ENCODE results near the gene ACOX3. TPM values are rescaled to one million over a fixed set of nuclear protein-coding genes. Genes with fewer than 3 reads are reported as not detected.

ACOX3 gene
- total RNA-seq, 1 experiment from 2014 or later = 21.0 TPM

GRCh38 chr4:8402640-8403039 lies 37.9 kb downstream of the ACOX3 start:
- no peaks in the 10 kb centered on the region for H3K36me3 ChIP-seq (ENCODE audit: low read depth)
- intact Hi-C loops (cut with micrococcal nuclease; ENCODE audit: unreplicated experiment) = loop anchor here (1.0 to 10.0 kb wide), 4 partner anchors 135 to 378 kb away; no protein-coding TSS in a partner anchor
- CTCF ChIA-PET = interaction anchor here (0.8 to 2.3 kb wide), 4 partner anchors 135 to 227 kb away, joined by 4 to 8 read pairs (median 6); no protein-coding TSS in a partner anchor

DNA sequence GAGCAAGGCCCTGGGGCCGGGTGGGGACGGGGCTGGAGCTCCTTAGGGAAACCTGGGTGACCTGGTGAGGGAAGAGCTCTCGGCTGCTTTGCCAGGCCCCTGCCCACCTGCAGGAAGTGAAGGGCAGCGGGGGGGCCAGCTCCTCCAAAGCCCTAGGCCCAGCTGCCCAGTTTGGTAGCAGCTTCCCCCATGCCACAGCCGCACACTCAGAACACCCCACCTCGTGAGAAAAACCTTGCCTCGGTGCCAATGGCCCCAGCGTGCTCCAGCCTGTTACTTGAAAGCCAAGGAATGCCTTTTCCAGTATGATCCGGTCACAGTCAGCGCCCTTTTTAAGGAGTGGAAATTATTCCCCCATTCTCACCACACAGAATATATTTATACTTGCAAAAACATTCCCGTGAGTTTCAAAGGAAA lies 38.3 kb downstream of the ACOX3 start:
- no peak overlapping the region for H2AFZ ChIP-seq
- H3K36me3 ChIP-seq (ENCODE audit: low read depth) = no peaks in the 10 kb centered on the region
- TF ChIP-seq EZH2 (IDR thresholded peaks at IDR 0.05; ENCODE audit: low read depth) = no peak
- TF ChIP-seq, protein P1, sequence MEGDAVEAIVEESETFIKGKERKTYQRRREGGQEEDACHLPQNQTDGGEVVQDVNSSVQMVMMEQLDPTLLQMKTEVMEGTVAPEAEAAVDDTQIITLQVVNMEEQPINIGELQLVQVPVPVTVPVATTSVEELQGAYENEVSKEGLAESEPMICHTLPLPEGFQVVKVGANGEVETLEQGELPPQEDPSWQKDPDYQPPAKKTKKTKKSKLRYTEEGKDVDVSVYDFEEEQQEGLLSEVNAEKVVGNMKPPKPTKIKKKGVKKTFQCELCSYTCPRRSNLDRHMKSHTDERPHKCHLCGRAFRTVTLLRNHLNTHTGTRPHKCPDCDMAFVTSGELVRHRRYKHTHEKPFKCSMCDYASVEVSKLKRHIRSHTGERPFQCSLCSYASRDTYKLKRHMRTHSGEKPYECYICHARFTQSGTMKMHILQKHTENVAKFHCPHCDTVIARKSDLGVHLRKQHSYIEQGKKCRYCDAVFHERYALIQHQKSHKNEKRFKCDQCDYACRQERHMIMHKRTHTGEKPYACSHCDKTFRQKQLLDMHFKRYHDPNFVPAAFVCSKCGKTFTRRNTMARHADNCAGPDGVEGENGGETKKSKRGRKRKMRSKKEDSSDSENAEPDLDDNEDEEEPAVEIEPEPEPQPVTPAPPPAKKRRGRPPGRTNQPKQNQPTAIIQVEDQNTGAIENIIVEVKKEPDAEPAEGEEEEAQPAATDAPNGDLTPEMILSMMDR (conservative IDR thresholded peaks at IDR 0.05) = no peak
- DNase-seq = no peak
- no peaks in the 10 kb centered on the region for H3K9me2 ChIP-seq (ENCODE audit: insufficient read depth)
- H3F3A ChIP-seq (ENCODE audit: insufficient read depth, low read depth) = no peaks in the 10 kb centered on the region; the same call in 1 of the 2 replicates
- ChIA-PET POLR2A (ENCODE audit: unreplicated experiment) (no interaction called here), CTCF (interaction anchor here (1.5 to 2.3 kb wide), 3 partner anchors 135 to 225 kb away, joined by 4 to 8 read pairs (median 7); no protein-coding TSS in a partner anchor)
- H3K4me2 ChIP-seq = no peak overlapping the region
- no peaks in the 10 kb centered on the region for H4K20me1 ChIP-seq (ENCODE audit: insufficient read depth)
- H3K27ac ChIP-seq = no peak overlapping the region
- H3K4me1 ChIP-seq (replicated peaks; ENCODE audit: insufficient read depth) = no peaks in the 10 kb centered on the region
- no peaks in the 10 kb centered on the region for H3K79me2 ChIP-seq (ENCODE audit: low read depth)
- BruUV-seq (replicated peaks) = no TSS peak
- H3K9me3 ChIP-seq (ENCODE audit: insufficient read depth, low read depth) = no peaks in the 10 kb centered on the region
- H3K27me3 ChIP-seq (ENCODE audit: insufficient read depth, low read depth) = no peaks in the 10 kb centered on the region
- intact Hi-C loops (cut with micrococcal nuclease; ENCODE audit: unreplicated experiment) = loop anchor here (10.0 kb wide), 1 partner anchor 377 kb away; no protein-coding TSS in a partner anchor
- no peak overlapping the region for H3K4me3 ChIP-seq

More at GRCh38 chr4:8402640-8403039, 37.9 kb downstream of the ACOX3 start:
- Histone ChIP-seq H3K4me1 (replicated peaks; ENCODE audit: insufficient read depth) (no peaks in the 10 kb centered on the region), H2AFZ (no peak overlapping the region), H4K20me1 (ENCODE audit: insufficient read depth) (no peaks in the 10 kb centered on the region), H3F3A (ENCODE audit: insufficient read depth, low read depth) (no peaks in the 10 kb centered on the region; the same call in 1 of the 2 replicates), H3K27ac (no peak overlapping the region), H3K4me3 (no peak overlapping the region), H3K9me2 (ENCODE audit: insufficient read depth) (no peaks in the 10 kb centered on the region), H3K9me3 (ENCODE audit: insufficient read depth, low read depth) (no peaks in the 10 kb centered on the region), H3K79me2 (ENCODE audit: low read depth) (no peaks in the 10 kb centered on the region), H3K4me2 (no peak overlapping the region), H3K27me3 (ENCODE audit: insufficient read depth, low read depth) (no peaks in the 10 kb centered on the region)
- no TSS peak for BruUV-seq (replicated peaks)
- no peak for DNase-seq
- TF ChIP-seq, protein P1 (conservative IDR thresholded peaks at IDR 0.05) = no peak
- TF ChIP-seq EZH2 (IDR thresholded peaks at IDR 0.05; ENCODE audit: low read depth) = no peak
- POLR2A ChIA-PET (ENCODE audit: unreplicated experiment) = no interaction called here

- POLR2A ChIA-PET (ENCODE audit: unreplicated experiment) = no interaction called here
- intact Hi-C loops (cut with micrococcal nuclease; ENCODE audit: unreplicated experiment) = loop anchor here (10.0 kb wide), 1 partner anchor 377 kb away; no protein-coding TSS in a partner anchor
- no peak overlapping the region for H3K4me3 ChIP-seq
- H3K9me3 ChIP-seq (ENCODE audit: insufficient read depth, low read depth) = no peaks in the 10 kb centered on the region
- no peaks in the 10 kb centered on the region for H4K20me1 ChIP-seq (ENCODE audit: insufficient read depth)
- H3K79me2 ChIP-seq (ENCODE audit: low read depth) = no peaks in the 10 kb centered on the region
- H3K9me2 ChIP-seq (ENCODE audit: insufficient read depth) = no peaks in the 10 kb centered on the region
- H3K4me2 ChIP-seq = no peak overlapping the region
- H3F3A ChIP-seq (ENCODE audit: insufficient read depth, low read depth) = no peaks in the 10 kb centered on the region; the same call in 1 of the 2 replicates
- H3K36me3 ChIP-seq (ENCODE audit: low read depth) = no peaks in the 10 kb centered on the region
- H3K27me3 ChIP-seq (ENCODE audit: insufficient read depth, low read depth) = no peaks in the 10 kb centered on the region
- TF ChIP-seq EZH2 (IDR thresholded peaks at IDR 0.05; ENCODE audit: low read depth) = no peak
- TF ChIP-seq, protein P1 (conservative IDR thresholded peaks at IDR 0.05) = no peak
- no peak overlapping the region for H3K27ac ChIP-seq
- no peak for DNase-seq
- BruUV-seq (replicated peaks) = no TSS peak
- H3K4me1 ChIP-seq (replicated peaks; ENCODE audit: insufficient read depth) = no peaks in the 10 kb centered on the region
- no peak overlapping the region for H2AFZ ChIP-seq
- CTCF ChIA-PET = interaction anchor here (1.6 kb wide), 1 partner anchor 134 kb away, joined by 8 read pairs; no protein-coding TSS in a partner anchor
Observed at GRCh38 chr4:8401665-8402064, 38.9 kb downstream of the ACOX3 start.
